ENCODE data around the gene HMCN1.

Gene HMCN1

GRCh38 chr1:186030453-186030852, 296.3 kb downstream of the HMCN1 start:
- no peak for DNase-seq (ENCODE audit: low spot score)

- DNase-seq (ENCODE audit: low spot score), result no peak
These were observed 299.7 kb downstream of the HMCN1 start for GRCh38 chr1:186033847-186034271.

DNA sequence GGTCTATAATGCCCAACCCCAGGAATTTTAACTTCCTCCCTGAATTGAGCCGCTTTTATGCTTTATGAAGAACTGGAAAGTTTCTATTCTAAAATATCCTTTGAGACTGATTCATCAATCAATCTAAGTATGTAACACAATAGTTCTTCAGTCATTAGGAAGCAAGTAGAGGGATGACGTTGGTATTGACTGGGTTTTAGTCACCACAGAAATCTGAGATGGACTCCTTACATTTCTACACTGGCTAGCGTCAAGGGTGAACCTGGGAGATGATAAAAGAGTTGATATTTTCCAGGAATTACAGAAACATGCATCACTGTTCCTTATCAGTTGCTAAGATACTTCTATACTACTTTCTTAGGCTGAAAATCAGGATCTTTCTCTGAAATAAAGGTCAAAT, 308.0 kb downstream of the HMCN1 start:
- DNase-seq (ENCODE audit: low spot score), result no peak

DNA sequence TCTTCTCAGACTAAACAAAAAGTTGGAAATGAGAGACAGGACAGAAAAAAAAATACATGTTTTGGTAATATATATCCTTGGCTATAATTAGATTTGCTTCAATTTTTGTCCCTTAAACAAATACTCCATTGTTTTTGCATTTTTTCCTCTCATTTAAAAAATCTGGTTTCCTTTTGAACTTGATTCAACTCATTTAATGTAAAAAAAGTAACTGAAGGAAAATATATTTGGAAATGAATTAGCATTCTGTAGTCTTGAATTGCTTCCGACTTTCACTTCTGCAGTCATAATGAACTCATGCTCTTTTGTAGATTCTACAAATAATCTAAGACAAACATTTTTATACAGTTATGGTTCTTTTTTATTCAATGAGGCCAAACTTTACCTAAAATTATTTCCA, 309.1 kb downstream of the HMCN1 start:
- DNase-seq (ENCODE audit: low spot score), result no peak

DNA sequence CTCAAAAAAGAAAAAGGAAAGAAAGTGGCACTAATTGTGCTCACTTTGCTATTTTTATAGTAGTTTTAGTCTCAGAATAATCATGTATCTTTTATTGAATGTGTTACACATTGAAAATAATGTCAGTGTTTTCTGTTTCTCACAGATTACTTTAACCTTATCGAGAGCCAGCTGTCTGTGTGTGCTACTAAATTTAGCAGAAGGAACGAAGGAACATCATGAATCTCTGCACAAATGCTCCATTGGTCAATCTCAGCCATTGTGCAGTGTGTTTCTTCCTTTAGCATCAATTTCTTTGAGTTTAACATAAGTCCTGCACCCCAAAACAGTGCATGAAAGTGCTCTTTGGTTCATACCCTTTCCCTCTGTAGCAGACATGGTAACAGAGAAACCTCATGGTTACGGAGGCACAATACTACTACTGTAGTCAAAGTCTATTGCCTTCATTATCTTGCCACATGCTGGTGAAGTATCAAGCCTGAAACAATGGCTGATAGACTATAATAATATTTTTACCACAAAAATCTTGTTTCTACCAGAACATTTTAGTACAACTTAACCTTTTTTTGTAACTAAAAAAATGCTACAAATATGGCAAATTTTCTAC, 310.0 kb downstream of the HMCN1 start:
- no peak for DNase-seq (ENCODE audit: low spot score)

- DNase-seq (ENCODE audit: low spot score), result no peak
These were observed 312.4 kb downstream of the HMCN1 start for GRCh38 chr1:186046437-186047211.

DNA sequence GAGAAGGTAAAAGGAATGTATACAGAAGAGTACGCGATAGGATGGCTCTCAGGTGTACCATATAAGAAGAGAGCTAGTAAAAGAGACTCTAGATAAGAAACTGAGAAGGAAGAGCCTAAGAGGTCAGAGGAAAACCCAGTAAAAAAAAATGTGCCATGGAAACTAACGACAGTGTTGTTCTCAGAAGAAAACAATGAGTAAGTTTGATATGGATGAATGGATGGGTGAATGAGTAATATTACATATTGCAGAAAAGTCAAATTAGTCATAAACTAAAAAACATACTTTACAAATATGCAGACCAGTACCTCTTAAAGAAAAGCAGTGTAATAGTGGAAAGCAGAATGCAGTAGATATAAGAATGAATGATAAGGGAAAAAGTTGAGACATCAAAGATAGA, 316.2 kb downstream of the HMCN1 start:
- no peak for DNase-seq (ENCODE audit: low spot score)

DNA sequence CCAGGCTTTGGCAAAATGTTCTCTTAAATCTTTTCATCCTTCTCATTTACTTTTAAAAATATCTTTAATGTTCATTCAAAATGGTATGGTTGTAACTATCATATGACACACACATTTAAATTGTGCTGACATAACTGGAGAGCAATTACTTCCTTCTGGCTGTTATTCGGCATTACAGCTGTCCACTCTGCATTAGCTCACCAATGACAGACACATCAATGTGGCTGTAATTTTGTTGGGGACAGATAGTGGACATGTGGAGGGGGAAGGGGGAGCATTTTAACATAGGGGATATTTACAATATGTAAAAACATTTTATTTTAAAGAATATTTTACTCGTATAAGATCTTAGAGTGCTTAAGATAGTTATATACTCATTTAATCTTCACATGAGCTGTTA, 319.8 kb downstream of the HMCN1 start:
- no peak for DNase-seq (ENCODE audit: low spot score)

DNA sequence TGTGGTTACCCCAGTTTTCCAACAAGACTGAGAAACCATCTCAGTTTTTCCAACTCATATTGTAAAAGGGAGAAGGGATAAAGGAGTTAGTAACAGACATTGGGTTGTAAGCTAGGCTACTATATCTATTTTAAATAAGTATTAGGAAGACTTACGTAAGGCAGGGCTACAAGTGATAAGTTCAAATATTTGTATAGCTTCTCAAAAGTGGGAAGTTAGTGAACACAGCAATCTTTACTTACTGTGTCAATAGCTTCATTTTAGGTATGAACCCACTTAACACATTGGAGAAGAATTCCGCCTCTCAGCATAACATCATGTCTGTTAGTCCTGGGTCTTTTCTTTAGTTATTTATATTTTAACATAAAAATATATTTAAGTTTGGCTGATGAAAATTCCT, 320.7 kb downstream of the HMCN1 start:
- DNase-seq (ENCODE audit: low spot score), result no peak

DNA sequence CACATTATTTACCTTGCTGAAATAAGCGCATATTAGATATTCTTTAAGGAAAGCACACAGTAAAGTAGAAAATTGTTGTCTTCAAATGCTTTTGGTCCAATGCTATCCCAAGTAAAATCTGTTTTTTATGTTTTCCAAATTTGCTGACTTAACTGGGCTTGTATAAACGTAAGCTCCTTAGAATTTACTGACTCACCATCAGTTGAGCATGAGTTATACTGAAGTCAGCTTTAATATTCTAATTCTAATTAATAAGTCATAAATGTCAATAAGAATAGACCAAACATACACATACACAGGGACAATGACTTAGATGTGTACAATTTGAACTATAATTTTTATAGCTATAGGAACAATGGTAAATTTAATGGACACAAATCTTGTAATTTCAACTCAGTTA, 321.7 kb downstream of the HMCN1 start:
- no peak for DNase-seq (ENCODE audit: low spot score)

- DNase-seq (ENCODE audit: low spot score), result no peak
These were observed 322.9 kb downstream of the HMCN1 start for GRCh38 chr1:186057086-186057485.

- DNase-seq (ENCODE audit: low spot score), result no peak
These were observed 325.1 kb downstream of the HMCN1 start for GRCh38 chr1:186059311-186059710.

DNA sequence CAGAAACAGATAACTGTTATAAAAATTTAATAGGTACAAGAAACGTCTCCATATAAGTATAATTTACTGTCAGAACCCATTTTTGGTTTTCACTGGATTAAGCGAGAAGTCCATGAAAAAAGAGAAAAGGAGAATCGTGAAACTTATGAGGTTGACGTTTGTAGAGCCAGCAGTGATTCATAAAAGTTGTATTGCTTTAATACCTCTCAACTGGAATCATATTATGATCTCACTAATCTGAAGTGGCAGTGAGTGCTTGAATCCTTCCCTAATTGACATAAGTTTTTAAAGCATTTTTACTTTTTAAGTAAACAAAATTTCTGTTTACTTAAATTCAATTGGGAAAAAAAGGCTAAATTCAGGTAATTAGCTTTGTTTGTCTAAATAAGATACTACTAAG, 325.6 kb downstream of the HMCN1 start:
- no peak for DNase-seq (ENCODE audit: low spot score)

DNA sequence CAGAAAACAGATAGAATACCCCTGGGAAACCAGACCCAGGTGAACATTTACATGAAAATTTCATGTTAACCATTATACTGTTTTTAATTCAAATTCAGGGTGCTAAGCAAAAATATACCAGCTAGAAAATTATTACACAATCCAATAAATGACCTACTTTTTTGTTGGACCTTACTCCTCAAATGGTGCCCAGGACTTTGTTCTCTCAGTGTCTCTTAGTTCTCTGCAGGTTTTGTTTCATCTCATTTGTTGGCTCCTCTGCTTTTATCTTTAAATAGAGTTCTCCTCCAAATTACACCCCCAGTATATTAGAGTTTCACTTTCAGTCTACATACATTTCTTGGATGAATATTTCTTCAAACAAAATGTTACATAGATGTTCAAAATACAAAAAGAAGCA, 326.0 kb downstream of the HMCN1 start:
- DNase-seq (ENCODE audit: low spot score), result no peak

GRCh38 chr1:186063091-186063657, 329.0 kb downstream of the HMCN1 start:
- DNase-seq (ENCODE audit: low spot score), result no peak

GRCh38 chr1:186066411-186066810, 332.2 kb downstream of the HMCN1 start:
- DNase-seq (ENCODE audit: low spot score), result no peak

DNA sequence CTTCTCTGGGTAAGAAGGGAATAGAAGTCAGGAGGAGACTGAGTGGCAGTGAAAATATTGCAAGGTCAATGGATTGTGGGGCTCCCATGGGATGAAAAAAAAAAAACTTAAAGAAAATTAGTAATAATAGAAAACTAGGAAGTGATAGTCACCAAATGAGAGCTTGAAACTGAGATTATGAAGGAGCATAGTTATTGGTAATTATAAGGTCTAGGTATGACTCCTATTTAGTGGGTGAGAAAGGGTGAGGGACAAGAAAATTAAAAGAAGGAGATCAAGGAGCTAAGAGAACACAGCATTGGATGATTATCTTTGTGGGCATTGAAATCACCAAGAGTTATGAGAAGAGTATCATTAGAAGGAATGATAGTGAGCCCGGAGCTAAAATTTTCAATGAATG, 339.5 kb downstream of the HMCN1 start:
- no peak for DNase-seq (ENCODE audit: low spot score)

GRCh38 chr1:186076006-186076405, 341.8 kb downstream of the HMCN1 start:
- no peak for DNase-seq (ENCODE audit: low spot score)

- no peak for DNase-seq (ENCODE audit: low spot score)
These were observed 344.1 kb downstream of the HMCN1 start for GRCh38 chr1:186078245-186078644.

- DNase-seq (ENCODE audit: low spot score), result no peak
These were observed 345.0 kb downstream of the HMCN1 start for GRCh38 chr1:186079084-186079684.

- DNase-seq (ENCODE audit: low spot score), result peak; percentile 78
These were observed 348.2 kb downstream of the HMCN1 start for GRCh38 chr1:186082235-186082937.

GRCh38 chr1:186086583-186086982, 352.4 kb downstream of the HMCN1 start:
- DNase-seq (ENCODE audit: low spot score), result no peak

DNA sequence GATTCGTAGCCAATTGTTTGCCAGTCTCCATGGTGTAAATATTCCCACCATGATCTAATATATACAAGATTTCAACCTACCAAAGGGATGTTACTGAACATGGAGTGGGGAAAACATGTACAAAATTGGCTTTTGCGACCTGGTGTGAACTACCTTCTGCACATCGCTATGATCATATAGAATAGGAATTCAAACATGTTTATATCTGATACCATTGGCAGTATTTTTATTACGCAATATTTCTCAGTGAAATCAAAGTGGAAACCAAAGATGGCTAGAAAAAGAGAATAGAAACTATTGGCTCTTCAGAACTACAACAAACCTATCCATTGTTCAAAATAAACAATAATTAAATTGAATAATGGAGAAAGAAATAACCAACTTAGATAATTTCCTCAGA, 355.7 kb downstream of the HMCN1 start:
- no peak for DNase-seq (ENCODE audit: low spot score)
